Gastrocnemius medialis (tissue), 4 donors: Measurements from ENCODE around the gene CPPED1. TPM values are rescaled to one million over a fixed set of nuclear protein-coding genes. Genes with fewer than 3 reads are reported as not detected.

ENCODE experiments used
- ATAC-seq, 2 donors: fragments of 150-250 bp; one replicate each; pipeline ENCODE4 v1.9.1; 2016
- DNase-seq, 2 donors: peaks; one replicate each; pipeline ENCODE4 v3.0.0-alpha.2; 2019
- H3K27ac ChIP-seq, 4 donors: fragments of 200-600 bp; sonication (generic); 1 replicate in 1 of 4; 2 replicates in 3 of 4; pipeline ENCODE4 v1.5.1; 2016 to 2018; ENCODE audit warnings: mild to moderate bottlenecking in 2 of 4, moderate library complexity in 1 of 4
- H3K27me3 ChIP-seq, 3 donors: fragments of 200-600 bp; sonication (generic) in 2 of 3; 1 replicate in 1 of 3; 2 replicates in 2 of 3; pipeline versions ENCODE4 v1.5.1 to v1.6.0; 2016 to 2019; ENCODE audit warnings: mild to moderate bottlenecking in 1 of 3, moderate library complexity in 1 of 3
- H3K36me3 ChIP-seq, 2 donors: fragments of 200-600 bp; sonication (generic) in 1 of 2; one replicate each; pipeline ENCODE4 v1.5.1; 2017 to 2018
- H3K4me1 ChIP-seq, 2 donors: fragments of 200-600 bp; sonication (generic) in 1 of 2; one replicate each; pipeline ENCODE4 v1.5.1; 2016 to 2017; ENCODE audit warnings: mild to moderate bottlenecking in 2 of 2
- H3K4me3 ChIP-seq, 4 donors: fragments of 200-600 bp; sonication (generic) in 3 of 4; 1 replicate in 1 of 4; 2 replicates in 3 of 4; pipeline ENCODE4 v1.5.1; 2016 to 2019; ENCODE audit warnings: mild to moderate bottlenecking in 2 of 4
- H3K9me3 ChIP-seq, 3 donors: fragments of 200-600 bp; sonication (generic) in 2 of 3; 1 replicate in 1 of 3; 2 replicates in 2 of 3; pipeline ENCODE4 v1.5.1; 2016 to 2019
- CTCF ChIP-seq, 5 experiments: fragments of 450-650 bp in 3 of 5; fragments of 200-600 bp in 2 of 5; sonication (generic) in 2 of 5; IDR thresholded peaks in 4 of 5; conservative IDR thresholded peaks in 1 of 5; 1 replicate in 4 of 5; 2 replicates in 1 of 5; pipeline ENCODE4 v1.5.1; 2016 to 2019; ENCODE audit warnings: antibody characterized with exemption in 5 of 5, mild to moderate bottlenecking in 3 of 5, moderate library complexity in 3 of 5
- POLR2A ChIP-seq, 2 donors: fragments of 450-650 bp; IDR thresholded peaks; one replicate each; pipeline ENCODE4 v1.6.1; 2017; ENCODE audit warnings: antibody characterized with exemption in 2 of 2, mild to moderate bottlenecking in 2 of 2, moderate library complexity in 2 of 2
- in situ Hi-C, 4 donors: fragments of 200-750 bp; cut with MboI; loops; one replicate each; pipeline versions ENCODE4 v1.15.0 to v1.8.0; 2017; ENCODE audit warnings: low sequenced_read_pairs in 4 of 4
- intact Hi-C: fragments of 100-400 bp; cut with DNase I; formaldehyde crosslinking; loops from one replicate; pipeline ENCODE4 v1.15.1; 2023; ENCODE audit warnings: low total_unique reads
- total RNA-seq, 4 donors: library from RNA; depleted of rRNA; stranded (reverse); fragments of >200 nt; gene quantifications; one replicate each; pipeline versions ENCODE4 v1.1.0 to v1.2.3, GENCODE V29; 2016

The CPPED1 gene
- total RNA-seq, 4 donors from 2014 or later: 2.8 to 8.7 (median 6.6) TPM

- ATAC-seq: no peak
- TF ChIP-seq CTCF (IDR thresholded peaks at IDR 0.05 in 4 of 5, conservative IDR thresholded peaks at IDR 0.05 in 1 of 5) (no peak), POLR2A (IDR thresholded peaks at IDR 0.05) (no peak)
- H3K9me3 ChIP-seq: no peaks in the 10 kb centered on the region
- no peak overlapping the region for H3K27ac ChIP-seq
- H3K36me3 ChIP-seq: no peaks in the 10 kb centered on the region
- H3K4me3 ChIP-seq: no peak overlapping the region
- intact Hi-C loops (no loop called here), in situ Hi-C loops (loop anchor here in 1 of 4 donors (25.0 kb wide), 1 partner anchor 96 kb away; no protein-coding TSS in a partner anchor)
- no peaks in the 10 kb centered on the region for H3K27me3 ChIP-seq
- DNase-seq: no peak
- no peaks in the 10 kb centered on the region for H3K4me1 ChIP-seq
These were observed 45.5 kb downstream of the CPPED1 start for GRCh38 chr16:12758031-12758669.

- intact Hi-C loops: no loop called here
These were observed 46.1 kb downstream of the CPPED1 start for GRCh38 chr16:12757546-12757945.

GRCh38 chr16:12754824-12755543 is 48.7 kb downstream of the CPPED1 start:
- Histone ChIP-seq H3K27me3 (no peaks in the 10 kb centered on the region), H3K9me3 (no peaks in the 10 kb centered on the region), H3K27ac (no peak overlapping the region), H3K4me1 (no peaks in the 10 kb centered on the region), H3K36me3 (no peaks in the 10 kb centered on the region), H3K4me3 (no peak overlapping the region)
- intact Hi-C loops (no loop called here), in situ Hi-C loops (loop anchor here in 1 of 4 donors (25.0 kb wide), 1 partner anchor 93 kb away; no protein-coding TSS in a partner anchor)
- ATAC-seq (no peak), DNase-seq (no peak)
- TF ChIP-seq CTCF (IDR thresholded peaks at IDR 0.05 in 4 of 5, conservative IDR thresholded peaks at IDR 0.05 in 1 of 5) (no peak), POLR2A (IDR thresholded peaks at IDR 0.05) (no peak)

More at GRCh38 chr16:12757546-12757945, 46.1 kb downstream of the CPPED1 start:
- no peaks in the 10 kb centered on the region for H3K36me3 ChIP-seq
- no peaks in the 10 kb centered on the region for H3K27me3 ChIP-seq
- no peaks in the 10 kb centered on the region for H3K9me3 ChIP-seq
- H3K27ac ChIP-seq: no peak overlapping the region
- H3K4me1 ChIP-seq: no peaks in the 10 kb centered on the region
- no peak overlapping the region for H3K4me3 ChIP-seq
- TF ChIP-seq CTCF (IDR thresholded peaks at IDR 0.05 in 4 of 5, conservative IDR thresholded peaks at IDR 0.05 in 1 of 5) (no peak), POLR2A (IDR thresholded peaks at IDR 0.05) (no peak)
- DNase-seq (no peak), ATAC-seq (no peak)
- in situ Hi-C loops: loop anchor here in 1 of 4 donors (25.0 kb wide), 1 partner anchor 95 kb away; no protein-coding TSS in a partner anchor

GRCh38 chr16:12753203-12754023 is 50.3 kb downstream of the CPPED1 start:
- no peak for TF ChIP-seq CTCF (IDR thresholded peaks at IDR 0.05 in 4 of 5, conservative IDR thresholded peaks at IDR 0.05 in 1 of 5)

More at GRCh38 chr16:12753203-12754023, 50.3 kb downstream of the CPPED1 start:
- Histone ChIP-seq H3K4me3 (no peak overlapping the region), H3K36me3 (no peaks in the 10 kb centered on the region), H3K4me1 (no peaks in the 10 kb centered on the region), H3K27me3 (no peaks in the 10 kb centered on the region), H3K9me3 (no peaks in the 10 kb centered on the region), H3K27ac (no peak overlapping the region)
- in situ Hi-C loops: loop anchor here in 1 of 4 donors (25.0 kb wide), 1 partner anchor 91 kb away; no protein-coding TSS in a partner anchor
- intact Hi-C loops: no loop called here
- ATAC-seq: no peak
- DNase-seq: no peak
